KMS-11 (cell line): ENCODE data around the gene UNC13D.
"Not testable (repeated sequence)": the region's sequence is repeated elsewhere in the genome, so short reads cannot be mapped to it uniquely, and the experiment has no call there.

Experiments
- H2AFZ ChIP-seq: fragments of 200-600 bp; sonication (generic); 2 replicates; pipeline ENCODE4 v1.6.1; 2016; ENCODE audit warnings: antibody characterized with exemption, mixed run types, low read depth
- H3K27ac ChIP-seq: fragments of 200-600 bp; sonication (generic); 2 replicates; pipeline ENCODE4 v1.6.1; 2016; ENCODE audit warnings: mild to moderate bottlenecking, mixed run types
- H3K27me3 ChIP-seq: fragments of 200-600 bp; sonication (generic); 2 replicates; pipeline ENCODE4 v1.6.1; 2017; ENCODE audit warnings: mild to moderate bottlenecking, low read depth, mixed run types, moderate library complexity; ENCODE audit not compliant: insufficient read depth
- H3K36me3 ChIP-seq: fragments of 200-600 bp; sonication (generic); 2 replicates; pipeline ENCODE4 v1.6.1; 2017; ENCODE audit warnings: mild to moderate bottlenecking, mixed run types; ENCODE audit not compliant: insufficient read depth
- H3K4me1 ChIP-seq: fragments of 200-600 bp; sonication (generic); 2 replicates; pipeline ENCODE4 v1.6.1; 2016; ENCODE audit warnings: mild to moderate bottlenecking, low read depth, mixed run types; ENCODE audit not compliant: poor library complexity, severe bottlenecking
- H3K4me2 ChIP-seq: fragments of 200-600 bp; sonication (generic); 2 replicates; pipeline ENCODE4 v1.7.0; 2016; ENCODE audit warnings: mild to moderate bottlenecking, mixed run types
- H3K4me3 ChIP-seq: fragments of 200-600 bp; sonication (generic); IDR thresholded peaks from 2 replicates; pipeline ENCODE4 v1.6.1; 2017; ENCODE audit warnings: low read depth, low read length, mixed read lengths; ENCODE audit not compliant: insufficient read depth
- H3K79me2 ChIP-seq: fragments of 200-600 bp; sonication (generic); 2 replicates; pipeline ENCODE4 v1.6.1; 2016; ENCODE audit warnings: low read depth, mixed run types; ENCODE audit not compliant: insufficient read depth
- H3K9ac ChIP-seq: fragments of 200-600 bp; sonication (generic); 2 replicates; pipeline ENCODE4 v1.6.1; 2016; ENCODE audit warnings: mild to moderate bottlenecking, mixed run types
- H4K20me1 ChIP-seq: fragments of 200-600 bp; sonication (generic); 2 replicates; pipeline ENCODE4 v1.6.1; 2016; ENCODE audit warnings: mild to moderate bottlenecking, mixed run types; ENCODE audit not compliant: insufficient read depth
- TF ChIP-seq, protein P1 (sequence below): fragments of 200-600 bp; sonication (generic); conservative IDR thresholded peaks from 2 replicates; pipeline ENCODE4 v1.6.1; 2017; ENCODE audit warnings: low read depth, mild to moderate bottlenecking, antibody characterized with exemption, low read length, moderate library complexity, mixed read lengths

The UNC13D gene

DNA sequence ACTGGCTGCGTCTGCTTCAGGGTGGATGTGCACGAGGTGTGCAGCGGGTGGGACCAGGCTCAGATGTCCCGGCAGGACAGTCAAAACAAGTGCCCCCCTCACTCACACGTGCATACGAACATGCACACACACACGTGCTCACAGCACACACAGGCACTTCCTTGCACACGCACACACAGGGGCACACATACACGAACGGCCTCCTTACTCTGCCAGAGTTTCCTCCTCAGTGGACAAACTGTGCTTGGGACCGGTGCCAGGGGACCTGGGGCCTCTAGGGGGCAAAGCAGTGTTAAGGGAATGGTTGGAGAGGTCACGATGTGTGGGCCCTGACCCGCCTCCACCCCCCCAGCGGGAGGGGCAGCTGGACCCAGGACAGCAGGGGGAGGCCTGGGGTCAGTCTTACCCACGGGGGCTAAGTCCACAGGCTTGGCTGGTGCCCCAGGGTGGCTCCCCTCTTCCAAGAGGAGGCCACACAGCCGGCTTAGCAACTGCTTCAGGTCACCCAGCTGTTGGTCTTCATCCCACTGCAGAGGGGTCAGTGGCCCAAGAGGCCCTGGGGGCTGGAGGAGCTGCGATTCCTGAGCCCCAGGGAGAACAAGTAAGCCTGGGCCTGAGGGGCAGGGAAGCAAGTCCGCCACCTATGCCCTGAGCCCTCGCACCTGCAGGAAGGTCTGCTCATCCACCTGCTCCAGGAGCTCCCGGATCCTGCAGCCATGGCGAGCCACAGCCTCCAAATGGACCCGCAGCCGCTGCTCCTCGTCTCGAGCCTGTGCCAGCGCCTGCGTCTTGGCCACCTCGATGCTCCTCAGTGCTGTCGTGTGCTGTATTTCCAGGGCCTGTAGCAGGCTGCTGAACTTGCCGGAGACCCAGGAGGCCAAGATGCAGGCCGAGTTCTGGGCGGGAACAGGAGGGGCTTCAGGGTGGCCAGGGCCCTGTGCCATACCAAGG, 47.7 kb upstream of the UNC13D start:
- H2AFZ ChIP-seq: no peak overlapping the region
- no peak overlapping the region for H3K27ac ChIP-seq
- H3K4me2 ChIP-seq: no peak overlapping the region
- TF ChIP-seq, protein P1, sequence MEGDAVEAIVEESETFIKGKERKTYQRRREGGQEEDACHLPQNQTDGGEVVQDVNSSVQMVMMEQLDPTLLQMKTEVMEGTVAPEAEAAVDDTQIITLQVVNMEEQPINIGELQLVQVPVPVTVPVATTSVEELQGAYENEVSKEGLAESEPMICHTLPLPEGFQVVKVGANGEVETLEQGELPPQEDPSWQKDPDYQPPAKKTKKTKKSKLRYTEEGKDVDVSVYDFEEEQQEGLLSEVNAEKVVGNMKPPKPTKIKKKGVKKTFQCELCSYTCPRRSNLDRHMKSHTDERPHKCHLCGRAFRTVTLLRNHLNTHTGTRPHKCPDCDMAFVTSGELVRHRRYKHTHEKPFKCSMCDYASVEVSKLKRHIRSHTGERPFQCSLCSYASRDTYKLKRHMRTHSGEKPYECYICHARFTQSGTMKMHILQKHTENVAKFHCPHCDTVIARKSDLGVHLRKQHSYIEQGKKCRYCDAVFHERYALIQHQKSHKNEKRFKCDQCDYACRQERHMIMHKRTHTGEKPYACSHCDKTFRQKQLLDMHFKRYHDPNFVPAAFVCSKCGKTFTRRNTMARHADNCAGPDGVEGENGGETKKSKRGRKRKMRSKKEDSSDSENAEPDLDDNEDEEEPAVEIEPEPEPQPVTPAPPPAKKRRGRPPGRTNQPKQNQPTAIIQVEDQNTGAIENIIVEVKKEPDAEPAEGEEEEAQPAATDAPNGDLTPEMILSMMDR: no peak
- H3K27me3 ChIP-seq: no peaks in the 10 kb centered on the region
- peaks cover 20% of the 10 kb centered on the region for H3K4me1 ChIP-seq
- no peak overlapping the region for H3K9ac ChIP-seq
- H3K79me2 ChIP-seq: peaks cover 28% of the 10 kb centered on the region
- H3K4me3 ChIP-seq: no peak overlapping the region
- no peaks in the 10 kb centered on the region for H3K36me3 ChIP-seq
- H4K20me1 ChIP-seq: no peaks in the 10 kb centered on the region

DNA sequence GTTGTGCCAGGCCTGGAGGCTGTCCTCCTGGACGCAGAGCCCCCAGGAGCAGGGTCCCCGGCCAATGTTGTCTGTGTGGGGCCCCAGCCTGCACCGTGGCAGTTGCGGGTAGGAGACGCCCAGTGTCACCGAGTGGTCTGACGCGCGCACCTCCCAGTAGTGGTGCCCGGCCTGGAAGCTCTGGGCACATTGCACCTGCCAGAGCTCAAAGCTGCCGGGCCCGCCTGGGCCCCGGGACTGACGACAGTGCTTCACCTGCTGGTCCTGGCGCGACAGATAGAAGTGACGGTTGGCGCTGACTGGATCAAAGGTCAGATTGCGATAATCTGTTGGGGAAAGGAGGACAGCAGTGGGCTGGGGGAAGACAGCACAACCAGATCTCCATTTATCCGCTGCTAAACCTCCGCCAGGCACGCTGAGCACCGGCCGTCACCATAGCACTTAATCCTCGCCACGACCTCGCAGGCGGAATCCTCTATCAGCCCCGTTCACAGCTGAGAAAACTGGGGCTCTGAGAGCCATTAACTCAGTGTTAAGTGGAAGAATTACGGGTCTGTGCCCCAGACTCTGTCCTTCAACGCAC, 46.9 kb upstream of the UNC13D start:
- Histone ChIP-seq H3K27ac (no peak overlapping the region), H3K9ac (no peak overlapping the region), H3K79me2 (peaks cover 27% of the 10 kb centered on the region), H4K20me1 (no peaks in the 10 kb centered on the region), H3K27me3 (no peaks in the 10 kb centered on the region), H3K4me1 (peaks cover 20% of the 10 kb centered on the region), H3K4me2 (no peak overlapping the region), H3K4me3 (no peak overlapping the region), H3K36me3 (no peaks in the 10 kb centered on the region), H2AFZ (no peak overlapping the region)
- TF ChIP-seq, protein P1: no peak

DNA sequence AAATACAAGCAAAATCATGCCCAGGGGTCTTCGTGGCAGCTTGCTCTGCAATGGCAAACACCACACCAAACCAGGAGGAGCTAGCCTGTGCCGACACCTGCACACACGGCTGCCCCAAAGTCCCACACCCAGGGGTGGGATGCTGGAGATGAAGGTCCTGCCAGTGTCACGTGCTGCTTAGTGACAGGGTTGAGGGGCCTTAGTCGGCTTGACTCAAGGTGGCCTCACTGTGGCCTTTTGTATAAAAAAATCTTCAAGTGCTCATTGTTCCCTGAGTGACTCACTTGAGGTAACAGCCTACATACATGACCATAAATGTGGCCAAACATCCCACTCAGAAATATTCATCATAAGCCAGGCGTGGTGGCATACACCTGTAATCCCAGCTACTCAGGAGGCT, 45.2 kb upstream of the UNC13D start:
- Histone ChIP-seq H3K27ac (no peak overlapping the region), H3K4me3 (no peak overlapping the region), H3K79me2 (peaks cover 11% of the 10 kb centered on the region), H3K27me3 (no peaks in the 10 kb centered on the region), H4K20me1 (no peaks in the 10 kb centered on the region), H3K36me3 (no peaks in the 10 kb centered on the region), H3K4me2 (no peak overlapping the region), H3K9ac (no peak overlapping the region), H2AFZ (no peak overlapping the region), H3K4me1 (peaks cover 8% of the 10 kb centered on the region)
- TF ChIP-seq, protein P1: no peak

DNA sequence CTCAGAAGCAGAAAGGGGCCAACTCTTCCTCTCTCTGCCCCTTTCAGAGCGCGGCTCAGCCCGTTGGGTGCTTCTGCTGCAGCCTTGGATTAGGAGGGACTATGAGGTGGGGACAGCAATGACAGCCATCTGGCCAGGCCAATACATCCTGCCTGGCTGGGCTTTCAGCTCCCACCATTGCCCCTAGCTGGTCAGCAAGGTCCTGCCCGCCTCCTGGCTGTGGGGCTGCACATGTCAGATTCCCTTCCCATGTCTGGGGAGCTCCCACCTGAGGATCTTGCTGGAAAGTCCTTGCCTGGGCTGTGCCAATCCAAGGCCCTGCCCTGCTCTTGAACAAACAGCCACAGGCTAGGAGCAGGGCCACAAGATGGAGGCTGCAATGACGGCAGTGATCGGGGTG, 44.3 kb upstream of the UNC13D start:
- Histone ChIP-seq H3K4me1 (no peaks in the 10 kb centered on the region), H2AFZ (no peak overlapping the region), H3K79me2 (0 out of 2 replicates have a peak, but pooled peaks cover 1% of the 10 kb centered on the region), H3K27me3 (no peaks in the 10 kb centered on the region), H3K4me2 (no peak overlapping the region), H3K27ac (no peak overlapping the region), H3K4me3 (no peak overlapping the region), H4K20me1 (no peaks in the 10 kb centered on the region), H3K36me3 (no peaks in the 10 kb centered on the region), H3K9ac (no peak overlapping the region)
- TF ChIP-seq, protein P1: no peak

DNA sequence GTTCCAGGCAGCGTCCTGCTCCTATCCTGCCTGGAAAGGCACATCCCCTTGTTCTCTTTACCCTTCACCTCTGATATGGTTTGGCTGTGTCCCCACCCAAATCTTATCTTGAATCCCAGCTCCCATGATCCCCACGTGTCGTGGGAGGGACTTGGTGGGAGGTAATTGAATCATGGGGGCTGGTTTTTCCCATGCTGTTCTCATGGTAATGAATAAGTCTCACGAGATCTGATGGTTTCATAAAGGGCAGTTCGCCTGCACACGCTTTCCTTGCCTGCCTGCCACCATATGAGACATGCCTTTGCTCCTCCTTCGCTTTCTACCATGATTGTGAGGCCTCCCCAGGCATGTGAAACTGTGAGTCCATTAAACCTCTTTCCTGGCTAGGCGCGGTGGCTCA, 41.7 kb upstream of the UNC13D start:
- not testable (repeated sequence) for H3K4me2 ChIP-seq, H3K4me3 ChIP-seq, H2AFZ ChIP-seq, H3K36me3 ChIP-seq, H4K20me1 ChIP-seq, H3K4me1 ChIP-seq, H3K9ac ChIP-seq, H3K27me3 ChIP-seq, H3K27ac ChIP-seq, H3K79me2 ChIP-seq
